ENCODE results near the gene C7orf33.
"Not testable (repeated sequence)": the region's sequence is repeated elsewhere in the genome, so short reads cannot be mapped to it uniquely, and the experiment has no call there.

DNA sequence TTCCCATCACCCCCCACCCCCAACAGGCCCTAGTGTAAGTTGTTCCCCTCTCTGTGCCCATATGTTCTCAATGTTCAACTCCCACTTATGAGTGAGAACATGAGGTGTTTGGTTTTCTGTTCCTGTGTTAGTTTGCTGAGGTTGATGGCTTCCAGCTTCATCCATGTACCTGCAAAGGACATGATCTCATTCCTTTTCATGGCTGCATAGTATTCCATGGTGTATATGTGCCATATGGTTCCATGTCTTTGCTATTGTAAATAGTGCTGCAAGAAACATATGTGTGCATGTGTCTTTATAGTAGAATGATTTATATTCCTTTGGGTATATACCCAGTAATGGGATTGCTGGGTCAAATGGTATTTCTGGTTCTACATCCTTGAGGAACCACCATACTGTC is 17.0 kb upstream of the C7orf33 start:
- TF ChIP-seq EP300, POLR2A (IDR thresholded peaks at IDR 0.05): not testable (repeated sequence)
- TF ChIP-seq, protein P1, sequence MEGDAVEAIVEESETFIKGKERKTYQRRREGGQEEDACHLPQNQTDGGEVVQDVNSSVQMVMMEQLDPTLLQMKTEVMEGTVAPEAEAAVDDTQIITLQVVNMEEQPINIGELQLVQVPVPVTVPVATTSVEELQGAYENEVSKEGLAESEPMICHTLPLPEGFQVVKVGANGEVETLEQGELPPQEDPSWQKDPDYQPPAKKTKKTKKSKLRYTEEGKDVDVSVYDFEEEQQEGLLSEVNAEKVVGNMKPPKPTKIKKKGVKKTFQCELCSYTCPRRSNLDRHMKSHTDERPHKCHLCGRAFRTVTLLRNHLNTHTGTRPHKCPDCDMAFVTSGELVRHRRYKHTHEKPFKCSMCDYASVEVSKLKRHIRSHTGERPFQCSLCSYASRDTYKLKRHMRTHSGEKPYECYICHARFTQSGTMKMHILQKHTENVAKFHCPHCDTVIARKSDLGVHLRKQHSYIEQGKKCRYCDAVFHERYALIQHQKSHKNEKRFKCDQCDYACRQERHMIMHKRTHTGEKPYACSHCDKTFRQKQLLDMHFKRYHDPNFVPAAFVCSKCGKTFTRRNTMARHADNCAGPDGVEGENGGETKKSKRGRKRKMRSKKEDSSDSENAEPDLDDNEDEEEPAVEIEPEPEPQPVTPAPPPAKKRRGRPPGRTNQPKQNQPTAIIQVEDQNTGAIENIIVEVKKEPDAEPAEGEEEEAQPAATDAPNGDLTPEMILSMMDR (IDR thresholded peaks at IDR 0.05), result not testable (repeated sequence)
